Islet precursor cell (in vitro differentiated cells): ENCODE measurements around the gene HTR2B.
"Not testable (repeated sequence)": the region's sequence is repeated elsewhere in the genome, so short reads cannot be mapped to it uniquely, and the experiment has no call there.

ENCODE experiments used
- DNase-seq: peaks from one replicate; pipeline ENCODE4 v3.0.0-alpha.2; 2018

The HTR2B gene

DNA sequence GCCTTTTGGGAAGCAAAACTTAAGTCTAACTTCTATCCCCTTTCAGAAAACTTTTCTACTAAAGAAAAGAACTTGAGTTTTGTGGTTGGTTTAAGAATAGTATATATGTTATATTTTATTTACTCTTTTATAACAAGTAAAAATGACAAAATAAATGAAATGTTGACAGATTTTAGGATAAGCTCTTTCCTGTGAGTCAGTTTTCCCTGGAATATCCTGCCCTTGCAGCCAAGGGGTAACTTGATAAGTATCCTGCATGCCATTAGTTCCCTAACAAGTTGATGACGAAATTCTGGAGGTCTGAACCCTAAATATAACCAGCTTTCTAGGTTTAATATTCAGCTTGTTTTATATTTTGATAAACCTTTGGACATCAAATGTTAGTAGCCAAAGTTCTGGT lies 7.3 kb upstream of the HTR2B start:
- no peak for DNase-seq

DNA sequence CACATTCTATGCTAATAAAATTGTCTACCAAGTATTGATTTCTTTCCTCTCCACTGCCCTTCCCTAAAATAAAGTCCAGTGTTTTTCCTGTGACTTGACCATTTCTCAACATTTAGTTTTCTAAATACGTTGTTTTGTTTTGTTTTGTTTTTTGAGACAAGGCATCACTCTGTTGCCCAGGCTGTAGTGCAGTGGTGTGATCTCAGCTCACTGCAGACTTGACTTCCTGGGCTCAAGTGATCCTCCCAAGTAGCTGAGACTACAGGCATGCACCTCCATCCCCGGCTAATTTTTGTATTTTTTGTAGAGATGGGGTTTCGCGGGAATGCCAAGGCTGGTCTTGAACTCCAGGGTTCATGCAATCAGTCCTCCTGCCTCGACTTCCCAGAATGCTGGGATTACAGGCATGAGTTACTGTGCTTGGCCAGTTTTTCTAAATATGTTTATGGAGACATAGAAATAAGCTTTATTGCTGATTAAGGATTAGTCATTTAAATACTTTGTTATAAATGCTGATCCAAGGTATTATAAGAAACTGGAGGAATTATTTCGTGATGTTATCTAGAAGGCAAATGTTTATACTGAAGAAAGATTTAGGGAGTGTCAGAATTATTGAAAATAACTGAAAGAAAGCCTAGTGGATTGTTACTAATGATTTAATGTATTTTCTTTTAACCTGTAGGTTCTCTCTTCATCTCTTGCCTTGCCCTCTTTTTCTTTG lies 5.7 kb upstream of the HTR2B start:
- no peak for DNase-seq

DNA sequence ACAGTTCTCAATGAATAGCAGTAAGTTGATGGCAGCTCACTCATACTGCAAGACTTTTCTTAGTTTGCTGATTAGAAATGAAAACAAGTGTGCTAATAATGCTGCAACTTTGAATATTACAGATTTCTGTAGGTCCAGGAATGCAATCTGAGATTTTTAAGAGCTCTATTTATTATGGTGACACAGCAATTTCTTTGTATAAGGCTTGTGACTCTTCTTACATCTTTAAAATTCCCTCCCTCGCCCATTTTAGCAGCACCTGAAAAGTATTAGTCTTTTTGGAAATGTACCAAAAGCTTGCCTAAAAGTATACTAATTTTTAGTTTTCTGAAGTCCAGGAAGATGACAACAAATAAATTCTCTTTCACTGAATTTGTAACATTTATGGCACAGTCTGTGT lies 4.4 kb upstream of the HTR2B start:
- no peak for DNase-seq

DNA sequence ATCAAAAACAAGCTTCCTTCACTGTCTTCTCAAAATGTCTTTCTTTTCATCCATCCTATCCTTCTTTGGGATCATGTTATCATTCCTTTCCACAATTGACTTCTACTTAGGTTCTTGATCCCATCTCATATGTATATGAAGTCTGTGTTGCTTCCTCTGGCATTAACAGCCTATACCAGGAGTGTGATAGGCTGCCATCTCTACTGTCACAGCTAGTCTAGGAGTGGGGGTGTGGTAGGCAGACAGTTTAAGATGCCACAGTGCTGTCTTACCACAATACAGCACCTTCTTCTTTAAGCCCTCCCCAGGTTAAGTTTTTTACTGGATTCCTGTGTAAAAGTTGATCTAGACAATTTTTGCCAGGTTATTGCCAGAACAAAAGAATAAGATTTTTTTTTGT lies 3.7 kb upstream of the HTR2B start:
- no peak for DNase-seq

DNA sequence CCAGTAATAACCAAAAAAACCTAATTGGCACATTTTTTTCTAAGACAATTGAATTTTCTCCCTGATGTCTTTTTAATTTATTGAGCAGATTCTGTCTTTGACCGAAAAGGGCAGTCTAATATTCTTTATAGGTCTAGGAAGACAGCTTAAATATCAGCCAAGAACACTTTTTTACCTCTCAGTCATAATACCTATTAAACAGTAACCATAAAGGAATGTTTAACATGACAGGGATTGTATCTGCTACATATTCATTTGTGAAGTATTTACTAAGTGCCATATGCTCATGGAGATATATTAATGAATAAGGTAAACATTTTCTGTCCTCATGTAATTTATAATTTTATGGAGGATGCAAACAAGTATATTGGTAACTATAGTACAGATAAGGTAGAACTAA lies 3.1 kb upstream of the HTR2B start:
- DNase-seq: no peak

DNA sequence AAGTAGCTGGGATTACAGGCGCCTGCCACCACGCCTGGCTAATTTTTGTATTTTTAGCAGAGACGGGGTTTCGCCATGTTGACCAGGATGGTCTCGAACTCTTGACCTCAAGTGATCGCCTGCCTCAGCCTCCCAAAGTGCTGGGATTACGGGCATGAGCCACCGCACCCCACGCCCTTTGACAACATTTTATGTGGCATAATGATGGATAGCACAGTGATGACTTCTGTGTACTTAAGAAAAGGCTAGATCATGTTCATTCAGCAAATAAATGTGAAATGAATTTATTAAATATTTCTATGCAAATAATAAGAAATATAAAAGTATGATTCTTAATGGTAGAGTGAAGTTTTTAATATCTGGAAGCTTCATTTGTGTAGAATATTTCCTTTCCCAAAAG lies 2.6 kb upstream of the HTR2B start:
- no peak for DNase-seq

DNA sequence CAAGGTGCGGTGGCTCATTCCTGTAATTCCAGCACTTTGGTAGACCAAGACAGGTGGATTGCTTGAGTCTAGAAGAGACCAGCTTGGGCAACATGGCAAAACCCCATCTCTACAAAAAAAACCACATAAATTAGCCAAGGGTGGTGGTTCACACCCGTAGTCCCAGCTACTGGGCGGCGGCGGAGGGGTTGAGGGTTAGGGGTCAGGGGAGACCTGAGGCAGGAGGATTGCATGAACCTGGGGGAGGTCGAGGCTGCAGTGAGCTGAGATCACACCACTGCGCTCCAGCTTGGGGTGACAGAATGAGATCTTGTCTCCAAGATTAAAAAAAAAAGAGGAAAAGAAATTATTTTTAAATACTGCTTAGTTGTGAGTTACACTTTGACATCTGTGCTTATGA lies 1.3 kb upstream of the HTR2B start:
- no peak for DNase-seq

DNA sequence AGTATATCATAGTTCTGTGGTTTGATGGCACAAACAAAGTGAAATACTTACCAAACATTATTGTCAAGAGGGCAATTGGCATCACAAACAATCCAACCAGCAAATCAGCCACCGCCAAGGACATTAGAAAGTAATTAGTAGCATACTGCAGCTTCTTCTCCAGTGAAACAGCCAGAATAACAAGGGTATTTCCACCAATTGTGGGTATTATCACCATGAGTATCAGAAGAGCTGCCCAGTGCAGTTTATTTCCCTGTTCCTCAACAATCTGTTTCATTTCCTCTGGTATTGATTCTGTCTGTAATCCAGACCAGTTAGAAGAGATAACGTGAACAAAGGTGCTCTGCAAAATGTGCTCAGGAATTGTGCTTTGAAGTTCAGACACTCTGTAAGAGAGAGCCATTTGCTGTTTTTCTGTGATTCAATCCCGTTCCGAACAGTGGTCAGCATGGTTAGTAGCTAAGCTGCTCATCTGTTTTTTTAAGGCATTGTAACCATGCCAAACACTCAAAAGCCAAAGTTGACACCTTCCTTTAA lies 1.4 kb downstream of the HTR2B start:
- DNase-seq: no peak

DNA sequence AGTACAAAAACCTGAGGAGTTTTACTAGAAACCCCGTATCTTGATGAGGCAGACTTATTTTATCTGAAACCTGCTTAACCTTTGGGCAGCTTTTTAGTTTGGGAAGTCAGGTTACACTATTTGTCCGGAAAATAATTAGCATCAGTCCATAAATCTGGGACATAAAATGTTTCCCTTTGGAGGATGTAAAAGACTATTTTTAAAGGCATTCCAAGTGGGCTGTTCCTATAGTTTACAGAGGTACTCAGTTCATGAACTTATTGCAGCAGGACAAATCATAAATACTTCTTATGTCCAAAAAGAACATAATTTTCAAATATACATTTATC lies 6.3 kb downstream of the HTR2B start:
- no peak for DNase-seq

DNA sequence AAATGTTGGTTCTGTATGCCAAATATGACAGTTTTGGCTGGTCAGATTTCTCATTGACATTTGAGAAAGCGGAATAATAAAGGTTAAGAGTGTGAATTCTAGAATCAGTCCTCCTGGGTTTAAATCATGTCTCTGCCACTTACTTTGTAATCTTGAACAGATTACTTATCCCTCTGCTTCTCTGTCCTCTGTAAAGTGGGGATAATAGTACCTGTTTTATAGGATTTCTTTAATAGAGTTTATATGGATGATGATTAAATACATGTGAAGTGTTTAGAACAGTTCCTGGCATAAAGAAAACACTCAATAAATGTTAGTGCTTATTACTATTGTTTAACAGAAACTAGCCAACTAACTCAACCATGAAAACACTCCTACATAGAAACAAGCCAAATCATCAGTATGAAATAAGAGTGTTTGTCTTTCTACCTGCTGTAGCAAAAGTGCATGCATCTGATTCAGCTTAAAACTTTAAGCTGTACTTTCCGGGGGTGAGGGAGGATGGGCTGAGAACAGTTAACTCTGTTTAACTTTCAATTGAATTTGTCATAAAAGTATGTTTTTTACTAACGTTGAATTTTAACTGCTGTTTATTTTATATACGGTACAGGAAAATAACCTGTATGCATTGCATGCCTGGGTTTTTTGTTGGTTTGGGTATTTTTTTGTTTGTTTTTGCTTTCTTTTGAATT lies 6.8 kb downstream of the HTR2B start:
- no peak for DNase-seq

DNA sequence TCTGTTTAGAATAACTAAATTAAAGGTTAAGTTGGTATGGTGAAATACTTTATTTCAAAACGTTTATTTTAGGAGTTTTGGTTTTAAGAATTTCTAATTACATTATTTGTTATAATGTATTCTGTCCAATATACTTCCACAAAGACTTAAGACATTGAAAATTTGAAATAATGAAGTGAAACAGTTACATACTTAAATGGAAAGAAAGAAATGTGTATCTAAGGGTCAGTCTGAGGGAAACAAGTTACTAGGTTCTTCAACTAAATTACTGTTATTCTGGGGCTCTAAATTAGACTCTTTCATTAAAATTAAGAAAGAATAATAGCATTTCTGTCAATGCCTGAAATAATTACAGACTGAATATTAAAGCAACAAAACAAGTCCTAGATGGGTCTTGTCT lies 7.7 kb downstream of the HTR2B start:
- no peak for DNase-seq

DNA sequence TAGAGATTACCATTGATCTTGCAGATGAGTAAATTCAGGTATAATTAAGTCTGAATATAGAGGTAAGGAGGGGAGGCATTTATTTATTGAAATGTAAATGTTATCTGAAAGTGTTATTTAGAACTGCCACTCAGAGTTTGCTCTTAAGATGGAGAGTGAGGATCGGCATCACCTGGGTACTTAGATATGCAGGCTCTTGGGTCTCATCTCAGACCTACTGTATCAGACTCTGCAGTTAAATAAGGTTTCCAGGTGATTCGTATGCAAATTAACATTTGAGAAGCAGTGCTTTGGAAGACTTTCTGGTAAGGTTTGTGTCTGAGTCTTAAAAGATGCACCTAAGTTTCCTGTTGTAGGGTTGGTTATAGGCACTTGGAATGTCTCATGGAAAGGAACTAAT lies 9.2 kb downstream of the HTR2B start:
- DNase-seq: no peak

DNA sequence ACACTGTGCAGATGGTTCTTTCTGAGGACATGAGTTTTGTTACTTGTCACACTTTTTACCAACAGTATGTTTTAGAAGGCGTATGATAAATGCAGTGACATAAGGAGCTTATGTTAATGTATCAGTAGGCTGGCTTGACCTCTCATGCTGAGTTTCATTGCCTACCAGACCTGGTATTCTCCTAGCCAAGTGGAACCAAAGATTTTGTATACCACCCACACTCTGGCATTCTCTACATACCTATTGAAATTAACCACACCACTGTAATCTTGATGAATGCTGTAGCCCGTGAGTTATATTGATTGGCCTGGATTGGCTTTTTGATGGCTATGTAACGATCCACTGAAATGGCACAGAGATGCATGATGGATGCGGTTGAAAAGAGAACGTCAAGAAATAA lies 11.4 kb downstream of the HTR2B start:
- DNase-seq: no peak

DNA sequence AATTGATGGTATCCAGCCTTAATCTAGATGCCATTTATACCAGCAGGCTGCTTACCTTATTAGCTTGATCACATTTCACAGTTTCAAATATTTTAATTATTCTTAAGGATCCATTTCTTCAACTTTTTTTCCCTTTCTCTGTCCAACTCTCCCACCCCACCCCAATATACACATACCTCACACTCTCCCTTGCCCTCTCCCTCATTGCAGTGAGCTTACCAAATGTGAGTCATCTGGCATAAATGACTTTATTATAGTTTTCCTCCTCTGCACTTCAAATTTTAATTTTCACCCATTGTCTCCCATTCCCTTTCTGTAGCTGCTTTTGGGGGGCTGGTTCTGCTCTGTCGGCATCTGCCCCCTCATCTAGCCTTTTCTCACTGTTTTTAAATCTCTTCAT lies 12.9 kb downstream of the HTR2B start:
- DNase-seq: no peak

DNA sequence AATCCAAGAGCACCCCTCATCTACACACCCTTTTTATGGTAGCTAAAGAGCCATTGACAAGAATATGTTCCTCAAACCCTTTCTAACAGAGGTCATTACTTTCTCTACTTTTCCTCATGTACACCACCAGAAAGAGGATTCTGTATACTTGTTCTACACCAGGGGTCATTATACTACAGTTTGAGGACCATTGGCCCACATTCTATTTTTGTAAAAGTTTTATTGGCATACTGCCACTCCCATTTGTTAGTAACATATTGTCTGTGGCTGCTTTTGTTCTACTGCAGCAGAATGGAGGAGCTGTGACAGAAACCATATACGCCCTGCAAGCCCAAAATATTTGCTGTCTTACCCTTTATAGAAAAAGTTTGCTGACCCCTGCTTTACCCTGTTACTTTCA lies 14.3 kb downstream of the HTR2B start:
- DNase-seq: no peak

DNA sequence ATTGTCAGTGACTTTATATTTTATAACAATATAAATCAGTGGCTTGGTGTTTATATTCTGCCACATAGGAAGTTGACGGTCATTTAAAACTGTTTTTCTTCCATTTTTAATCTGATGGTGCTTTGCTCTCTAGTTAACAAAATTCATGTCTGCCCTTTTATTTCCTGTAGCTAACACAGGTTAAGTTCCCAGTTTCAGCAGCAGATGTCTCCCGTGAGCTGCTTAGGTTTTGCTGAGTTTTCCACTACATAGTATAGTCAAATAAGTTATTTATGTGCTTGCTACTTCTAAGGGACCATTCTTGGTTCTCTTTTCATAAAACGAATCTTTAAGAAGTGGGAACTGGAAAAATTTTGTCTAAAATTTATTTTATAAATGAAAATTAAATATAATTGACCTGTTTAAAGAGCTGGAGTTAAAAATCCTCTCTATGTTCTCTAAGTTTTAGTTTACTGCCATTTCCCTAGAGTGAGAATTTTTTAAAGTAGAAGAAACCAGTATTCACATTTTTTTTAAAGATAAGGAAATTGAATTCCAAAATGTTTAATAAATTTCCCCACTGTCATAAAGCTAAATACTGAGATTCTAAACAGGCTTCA lies 20.6 kb downstream of the HTR2B start:
- peak; percentile 63 for DNase-seq

DNA sequence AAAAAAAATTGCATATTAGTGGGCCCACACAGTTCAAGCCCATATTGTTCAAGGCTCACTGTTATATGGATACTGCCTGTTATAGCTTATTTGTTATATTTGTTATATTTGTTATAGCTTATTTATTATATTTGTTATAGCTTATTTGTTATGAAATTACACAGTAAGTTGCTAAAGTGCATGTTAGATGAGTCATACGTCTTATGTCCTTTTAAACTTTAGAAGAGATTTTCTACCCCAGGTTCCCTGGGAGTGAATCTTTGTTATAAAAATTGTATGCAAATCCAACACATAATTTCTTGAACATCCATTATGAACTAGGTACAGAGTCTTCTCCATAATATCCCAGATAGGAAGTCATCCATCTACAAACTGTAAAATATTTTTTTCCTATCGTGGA lies 22.1 kb downstream of the HTR2B start:
- DNase-seq: no peak

DNA sequence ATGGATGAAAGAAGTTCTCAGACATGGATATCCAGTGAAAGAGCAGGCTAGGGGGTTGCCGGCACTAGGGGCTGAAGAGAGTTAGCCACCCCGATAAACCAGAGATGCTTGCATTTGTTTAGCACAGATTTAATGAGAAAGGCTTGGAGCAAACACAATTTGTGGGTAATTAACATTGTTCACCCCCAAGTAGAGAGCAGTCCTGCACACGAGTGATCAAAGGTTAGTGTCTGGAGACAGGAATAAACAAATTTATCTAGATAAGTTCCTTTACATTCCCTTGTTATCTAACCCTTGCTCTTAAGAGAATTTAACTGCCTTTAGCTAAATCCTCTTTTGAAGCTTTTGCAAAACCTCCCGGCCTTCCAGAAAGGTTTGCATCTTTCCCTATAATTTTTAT lies 23.9 kb downstream of the HTR2B start:
- no peak for DNase-seq

DNA sequence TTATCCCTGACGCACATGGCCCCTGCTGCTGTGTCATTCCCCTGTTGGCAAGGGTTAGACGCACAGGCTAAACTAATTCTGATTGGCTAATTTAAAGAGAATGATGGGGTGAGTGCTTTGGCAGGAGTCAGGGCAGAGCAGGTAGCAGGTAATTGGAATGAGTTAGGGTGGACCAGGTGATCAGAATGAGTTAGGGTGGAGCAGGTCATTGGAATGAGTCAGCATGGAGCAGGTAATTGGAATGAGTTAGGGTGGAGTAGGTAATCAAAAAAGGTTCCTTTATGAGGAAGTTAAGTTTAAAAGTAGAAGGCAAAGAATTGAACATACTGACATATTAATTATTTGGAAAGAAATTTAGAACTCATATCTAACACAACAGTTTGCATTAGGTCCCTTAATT lies 24.5 kb downstream of the HTR2B start:
- DNase-seq: not testable (repeated sequence)

DNA sequence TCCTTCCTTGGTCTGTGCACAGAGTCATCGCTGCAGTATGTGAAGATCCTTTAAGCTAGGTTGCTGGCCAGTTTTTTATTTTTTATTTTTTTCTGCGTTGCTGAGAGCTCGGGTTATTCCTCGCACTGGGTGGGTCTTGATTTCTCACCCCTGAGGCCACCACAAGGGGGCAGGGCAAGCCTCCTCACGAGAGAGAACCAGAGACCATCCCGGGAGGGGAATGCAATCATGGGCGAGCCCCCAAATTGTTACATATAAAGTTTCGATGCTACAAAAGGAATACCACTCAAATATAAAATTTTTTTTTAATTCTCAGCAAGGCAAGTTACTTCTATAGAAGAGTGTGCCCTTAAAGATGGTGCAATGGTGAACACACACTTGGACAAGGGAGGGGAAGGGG lies 24.9 kb downstream of the HTR2B start:
- no peak for DNase-seq

DNA sequence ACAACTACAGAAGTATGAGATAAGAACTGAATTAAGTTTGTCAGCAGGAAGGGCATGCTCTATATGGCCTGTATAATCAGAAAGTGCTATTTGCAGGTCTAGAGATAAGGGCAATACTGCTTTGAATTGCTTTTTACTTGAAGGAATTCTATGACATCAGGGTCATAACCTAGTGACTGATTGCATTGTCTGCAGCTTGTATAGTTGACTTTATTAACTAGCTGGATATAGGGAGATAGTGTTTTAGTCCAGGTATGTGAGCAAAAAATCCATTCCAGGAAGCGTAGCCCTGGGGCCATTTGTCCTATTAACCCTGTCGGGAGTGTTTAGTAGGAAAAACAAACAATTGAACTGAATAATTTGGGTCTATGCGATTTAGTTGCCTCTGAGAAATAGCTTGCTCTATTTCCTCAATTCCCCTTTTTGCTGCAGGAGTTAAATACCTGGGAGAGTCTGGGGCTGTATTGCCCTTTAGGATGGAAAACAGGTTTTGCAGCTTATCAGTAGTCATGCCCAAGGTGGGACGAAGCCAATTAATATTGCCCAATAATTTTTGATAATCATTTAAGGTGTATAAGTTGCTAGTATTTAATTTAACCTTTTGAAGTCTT lies 30.0 kb downstream of the HTR2B start:
- no peak for DNase-seq

DNA sequence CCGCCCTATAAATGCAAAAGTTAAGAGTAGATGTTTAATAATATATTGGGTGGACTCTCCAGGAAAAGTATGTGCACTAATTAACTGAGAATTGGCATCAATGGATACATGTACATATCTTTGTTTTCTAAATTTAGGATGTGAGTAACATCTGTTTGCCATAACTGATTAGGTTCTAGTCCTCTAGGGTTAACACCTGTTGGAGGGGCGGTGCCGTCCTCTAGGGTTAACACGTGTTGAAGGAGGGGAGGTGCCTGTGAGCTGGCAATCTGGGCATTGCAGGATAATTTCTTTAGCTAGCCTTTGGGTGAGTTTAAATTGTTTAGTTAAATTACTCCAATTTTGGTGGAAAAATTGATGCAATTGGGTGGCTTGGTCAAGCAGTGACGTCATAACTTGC lies 30.9 kb downstream of the HTR2B start:
- no peak for DNase-seq

DNA sequence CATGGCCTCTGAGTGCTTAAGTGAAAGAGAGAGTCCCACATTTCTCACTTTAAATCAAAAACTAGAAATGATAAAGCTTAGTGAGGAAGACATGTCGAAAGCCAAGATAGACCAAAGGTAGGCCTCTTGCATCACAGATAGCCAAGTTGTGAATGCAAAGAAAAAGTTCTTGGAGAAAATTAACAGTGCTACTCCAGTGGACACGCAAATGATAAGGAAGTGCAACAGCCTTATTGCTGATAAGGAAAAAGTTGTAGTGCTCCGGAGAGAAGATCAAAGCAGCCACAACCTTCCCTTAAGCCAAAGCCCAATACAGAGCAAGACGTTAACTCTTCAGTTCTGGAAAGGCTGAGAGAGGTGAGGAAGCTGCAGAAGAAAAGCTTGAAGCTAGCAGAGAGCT lies 36.1 kb downstream of the HTR2B start:
- DNase-seq: no peak

DNA sequence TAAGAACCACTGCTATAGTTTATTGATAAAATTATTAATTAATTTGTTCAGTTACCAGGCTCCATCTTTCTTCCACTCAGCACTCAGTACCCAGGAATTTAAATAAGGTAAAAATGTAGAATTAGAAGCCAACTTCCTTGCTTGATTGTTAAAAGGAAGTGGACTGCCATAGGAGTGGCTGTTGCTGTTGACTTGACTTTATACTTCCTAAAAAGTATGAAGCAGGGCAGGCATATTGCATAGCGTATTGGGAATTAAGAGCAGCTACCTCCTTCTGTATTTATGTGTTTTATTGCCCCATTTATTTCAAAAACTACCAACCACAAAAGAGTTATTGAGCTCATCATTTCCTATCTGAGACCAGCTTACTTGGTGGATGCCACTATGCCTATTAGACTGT lies 40.3 kb downstream of the HTR2B start:
- no peak for DNase-seq
